NB4 (cell line): ENCODE data around the gene CARD9.

Experiments
- CTCF ChIP-seq: IDR thresholded peaks from one replicate; pipeline ENCODE4 v1.5.1; 2012; ENCODE audit warnings: low read depth, low read length
- MAX ChIP-seq: IDR thresholded peaks from 2 replicates; pipeline ENCODE4 v1.6.1; 2011; ENCODE audit warnings: low read depth, low read length
- POLR2A ChIP-seq: IDR thresholded peaks from 2 replicates; pipeline ENCODE4 v1.6.1; 2011; ENCODE audit warnings: mild to moderate bottlenecking; ENCODE audit not compliant: insufficient read length; ENCODE audit errors: extremely low read depth

DNA sequence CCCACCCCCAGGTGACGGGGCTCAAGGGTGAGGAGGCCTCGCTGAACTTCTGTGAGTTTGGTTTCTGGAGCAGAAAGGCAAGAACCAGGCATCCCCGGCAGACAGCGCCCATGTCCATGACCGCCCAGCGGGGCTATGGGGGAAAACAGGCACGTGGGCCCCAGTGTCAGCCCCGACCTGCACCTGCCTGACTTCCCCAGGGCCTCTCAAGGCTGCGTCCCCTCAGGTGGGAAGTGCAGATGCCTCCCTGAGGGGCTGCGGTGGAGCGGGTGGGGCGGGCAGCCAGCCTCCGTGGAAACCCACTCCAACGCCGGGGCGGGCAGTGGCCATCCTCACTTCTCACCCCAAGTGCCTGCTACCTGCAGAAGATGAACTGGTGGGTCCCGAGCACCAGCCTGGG lies 6.9 kb upstream of the CARD9 start:
- no peak for TF ChIP-seq CTCF
- TF ChIP-seq POLR2A: no peak
- TF ChIP-seq MAX: no peak
